HG03066 (cell line): ENCODE data around the gene CSNK1G1.

Source experiments
- ATAC-seq: cut with Tn5 transposase; IDR thresholded peaks from one replicate; pipeline ENCODE4 v1.9.1; 2021; ENCODE audit warnings: low read depth; ENCODE audit not compliant: unreplicated experiment

Gene CSNK1G1

GRCh38 chr15:64209680-64210334 lies 146.2 kb downstream of the CSNK1G1 start:
- ATAC-seq, result no peak

- no peak for ATAC-seq
These were observed 150.8 kb downstream of the CSNK1G1 start for GRCh38 chr15:64205202-64205601.

GRCh38 chr15:64197425-64197824 lies 158.5 kb downstream of the CSNK1G1 start:
- no peak for ATAC-seq

- ATAC-seq, result no peak
These were observed 162.0 kb downstream of the CSNK1G1 start for GRCh38 chr15:64193971-64194370.

- ATAC-seq, result no peak
These were observed 163.8 kb downstream of the CSNK1G1 start for GRCh38 chr15:64191971-64192830.

- no peak for ATAC-seq
These were observed 168.4 kb downstream of the CSNK1G1 start for GRCh38 chr15:64187396-64188191.

- ATAC-seq, result no peak
These were observed 170.6 kb downstream of the CSNK1G1 start for GRCh38 chr15:64185146-64185911.

GRCh38 chr15:64182859-64183370 lies 173.1 kb downstream of the CSNK1G1 start:
- ATAC-seq, result no peak

GRCh38 chr15:64180235-64180824 lies 175.6 kb downstream of the CSNK1G1 start:
- no peak for ATAC-seq

- ATAC-seq, result no peak
These were observed 189.7 kb downstream of the CSNK1G1 start for GRCh38 chr15:64166102-64166890.

- ATAC-seq, result no peak
These were observed 191.5 kb downstream of the CSNK1G1 start for GRCh38 chr15:64164436-64164835.

GRCh38 chr15:64163659-64164362 lies 192.2 kb downstream of the CSNK1G1 start:
- no peak for ATAC-seq

GRCh38 chr15:64162869-64163658 lies 192.9 kb downstream of the CSNK1G1 start, which contains the start of gene PPIB:
Gene PPIB (minus strand): TSS chr15:64163022. CDS start chr15:64162986, 36 bp downstream.
- ATAC-seq, result peak; percentile 90

GRCh38 chr15:64162478-64162868 lies 193.5 kb downstream of the CSNK1G1 start:
- ATAC-seq, result peak; percentile 7

GRCh38 chr15:64161688-64162477 lies 194.1 kb downstream of the CSNK1G1 start:
- no peak for ATAC-seq

- ATAC-seq, result no peak
These were observed 197.4 kb downstream of the CSNK1G1 start for GRCh38 chr15:64158363-64159134.
